Osteocyte (in vitro differentiated cells): ENCODE results near the gene SOX4. TPM values are rescaled to one million over a fixed set of nuclear protein-coding genes. Genes with fewer than 3 reads are reported as not detected.

ENCODE experiments used
- DNase-seq: peaks from one replicate; pipeline ENCODE4 v3.0.0; 2021; ENCODE audit warnings: mixed read lengths; ENCODE audit not compliant: unreplicated experiment; ENCODE audit errors: extremely low spot score
- H3K27ac Mint-ChIP-seq: one replicate; pipeline ENCODE4 v1.8.0; 2021; ENCODE audit warnings: mild to moderate bottlenecking, mixed read lengths; ENCODE audit not compliant: unreplicated experiment
- H3K27me3 Mint-ChIP-seq: one replicate; pipeline ENCODE4 v1.8.0; 2021; ENCODE audit warnings: mixed read lengths; ENCODE audit not compliant: unreplicated experiment
- H3K36me3 Mint-ChIP-seq: one replicate; pipeline ENCODE4 v1.8.0; 2021; ENCODE audit warnings: mixed read lengths; ENCODE audit not compliant: unreplicated experiment
- H3K4me1 Mint-ChIP-seq: one replicate; pipeline ENCODE4 v1.8.0; 2021; ENCODE audit warnings: mixed read lengths; ENCODE audit not compliant: unreplicated experiment
- H3K4me3 Mint-ChIP-seq: one replicate; pipeline ENCODE4 v1.8.0; 2021; ENCODE audit warnings: mild to moderate bottlenecking, moderate library complexity, mixed read lengths; ENCODE audit not compliant: unreplicated experiment
- H3K9me3 Mint-ChIP-seq: one replicate; pipeline ENCODE4 v1.8.0; 2021; ENCODE audit warnings: mixed read lengths; ENCODE audit not compliant: unreplicated experiment
- CTCF ChIP-seq: fragments of 200-600 bp; sonication (generic); IDR thresholded peaks from 2 replicates; pipeline ENCODE4 v1.5.0; 2021; ENCODE audit warnings: antibody characterized with exemption, mild to moderate bottlenecking, moderate library complexity
- total RNA-seq: library from RNA; stranded (reverse); gene quantifications from 2 replicates; pipeline ENCODE4 v1.2.1, GENCODE V29; 2021

SOX4 gene
- total RNA-seq, 1 donor from 2014 or later = 110 TPM

GRCh38 chr6:21604081-21604480 is 10.5 kb downstream of the SOX4 start:
- Mint-ChIP-seq H3K27me3 (no peaks in the 10 kb centered on the region), H3K27ac (no peak overlapping the region), H3K4me3 (no peak overlapping the region), H3K4me1 (peaks cover 12% of the 10 kb centered on the region), H3K36me3 (peaks cover 20% of the 10 kb centered on the region), H3K9me3 (no peaks in the 10 kb centered on the region)
- no peak for TF ChIP-seq CTCF
- no peak for DNase-seq

- no peak overlapping the region for H3K27ac Mint-ChIP-seq
- H3K4me3 Mint-ChIP-seq = no peak overlapping the region
- H3K4me1 Mint-ChIP-seq = peaks cover 3% of the 10 kb centered on the region
- TF ChIP-seq CTCF = no peak
- no peak for DNase-seq
- H3K27me3 Mint-ChIP-seq = no peaks in the 10 kb centered on the region
- H3K36me3 Mint-ChIP-seq = peaks cover 14% of the 10 kb centered on the region
- no peaks in the 10 kb centered on the region for H3K9me3 Mint-ChIP-seq
Measured at GRCh38 chr6:21605166-21605565, 11.6 kb downstream of the SOX4 start.

GRCh38 chr6:21608601-21609000 is 15.1 kb downstream of the SOX4 start:
- Mint-ChIP-seq H3K4me1 (no peaks in the 10 kb centered on the region), H3K4me3 (no peak overlapping the region), H3K27me3 (no peaks in the 10 kb centered on the region), H3K27ac (no peak overlapping the region), H3K9me3 (no peaks in the 10 kb centered on the region), H3K36me3 (no peaks in the 10 kb centered on the region)
- no peak for TF ChIP-seq CTCF
- DNase-seq = no peak

DNA sequence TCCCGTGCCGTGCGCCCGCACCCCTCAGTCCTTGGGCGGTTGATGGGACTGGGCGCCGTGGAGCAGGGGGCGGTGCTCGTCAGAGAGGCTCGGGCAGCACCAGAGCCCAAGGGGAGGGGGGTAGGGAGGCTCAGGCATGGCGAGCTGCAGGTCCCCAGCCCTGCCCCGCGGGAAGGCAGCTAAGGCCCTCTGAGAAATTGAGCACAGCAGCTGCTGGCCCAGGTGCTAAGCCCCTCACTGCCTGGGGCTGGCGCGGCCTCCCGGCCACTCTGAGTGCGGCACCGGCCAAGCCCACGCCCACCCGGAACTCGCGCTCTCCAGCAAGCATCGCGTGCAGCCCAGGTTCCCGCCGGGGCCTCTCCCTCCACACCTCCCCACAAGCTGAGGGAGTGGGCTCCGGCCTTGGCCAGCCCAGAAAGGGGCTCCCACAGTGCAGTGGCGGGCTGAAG is 16.4 kb downstream of the SOX4 start:
- DNase-seq = no peak
- TF ChIP-seq CTCF = no peak
- no peaks in the 10 kb centered on the region for H3K9me3 Mint-ChIP-seq
- no peak overlapping the region for H3K27ac Mint-ChIP-seq
- no peak overlapping the region for H3K4me3 Mint-ChIP-seq
- no peaks in the 10 kb centered on the region for H3K36me3 Mint-ChIP-seq
- no peaks in the 10 kb centered on the region for H3K27me3 Mint-ChIP-seq
- H3K4me1 Mint-ChIP-seq = no peaks in the 10 kb centered on the region

DNA sequence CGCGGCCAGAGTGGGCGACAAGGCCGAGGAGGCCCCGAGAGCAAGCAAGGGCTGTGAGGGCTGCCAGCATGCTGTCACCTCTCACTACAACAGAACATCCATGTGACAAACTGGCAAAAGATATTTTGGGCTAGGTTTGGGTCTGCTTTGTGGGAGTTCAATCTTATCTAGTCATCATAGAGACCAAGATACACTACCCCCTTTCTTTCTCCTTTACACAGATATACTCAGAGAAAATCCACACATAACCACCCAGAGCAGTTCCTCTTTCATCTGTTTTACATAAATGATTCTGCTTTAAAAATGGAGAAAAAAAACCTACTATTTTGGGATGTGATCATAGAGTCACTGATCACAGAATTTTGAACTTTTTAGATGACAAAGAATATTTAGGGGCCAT is 16.8 kb downstream of the SOX4 start:
- peaks cover under 1% of the 10 kb centered on the region for H3K4me1 Mint-ChIP-seq
- DNase-seq = no peak
- H3K36me3 Mint-ChIP-seq = no peaks in the 10 kb centered on the region
- TF ChIP-seq CTCF = no peak
- H3K27me3 Mint-ChIP-seq = no peaks in the 10 kb centered on the region
- H3K27ac Mint-ChIP-seq = no peak overlapping the region
- no peak overlapping the region for H3K4me3 Mint-ChIP-seq
- H3K9me3 Mint-ChIP-seq = no peaks in the 10 kb centered on the region
